Hematopoietic multipotent progenitor cell treated with erythropoietin and hydrocortisone succinate and interleukin-3 and kit ligand, for 15 days (in vitro differentiated cells): ENCODE results near the gene TMEM184A.

ENCODE experiments used
- DNase-seq: peaks from one replicate; pipeline ENCODE4 v3.0.0-alpha.2; 2015; ENCODE audit warnings: low spot score

TMEM184A gene

DNA sequence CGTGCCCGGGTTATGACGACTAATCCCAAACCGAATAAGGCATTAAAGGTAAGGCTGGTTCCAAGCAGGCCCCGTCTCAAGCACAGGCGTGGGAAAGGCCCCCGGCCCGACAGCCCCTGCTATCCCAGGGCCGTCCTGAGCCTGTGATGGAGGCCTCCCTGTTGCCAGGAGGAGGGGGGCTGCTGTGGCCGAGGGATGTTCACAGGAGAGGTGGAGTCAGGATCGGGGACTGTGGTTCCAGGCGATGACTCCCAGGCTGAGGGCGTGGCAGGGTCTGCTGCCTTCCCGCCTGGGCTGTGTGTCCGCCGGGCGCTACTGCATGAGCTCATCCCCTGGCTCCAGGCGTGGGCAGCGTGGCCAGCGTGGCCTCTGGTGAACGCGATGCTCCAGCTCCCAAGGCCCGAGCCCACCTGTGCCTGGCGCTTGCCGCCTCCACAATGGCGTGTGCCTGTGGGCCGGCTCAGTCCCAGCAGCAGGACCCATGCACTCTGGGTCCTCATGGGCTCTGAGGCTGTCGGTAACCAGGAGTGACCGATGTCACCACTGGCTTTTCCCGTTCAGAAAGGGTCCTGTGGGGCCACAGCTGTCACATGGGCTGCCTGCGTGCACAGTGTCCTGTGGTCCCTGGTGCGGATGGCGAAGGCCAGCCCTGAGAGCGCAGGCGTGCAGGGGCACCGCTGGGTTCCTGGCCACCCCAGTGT lies 16.7 kb downstream of the TMEM184A start:
- DNase-seq, result no peak

- DNase-seq, result no peak
Measured at GRCh38 chr7:1538544-1539180, 17.3 kb downstream of the TMEM184A start.

GRCh38 chr7:1537535-1538412 lies 18.2 kb downstream of the TMEM184A start:
- DNase-seq, result peak; percentile 87

DNA sequence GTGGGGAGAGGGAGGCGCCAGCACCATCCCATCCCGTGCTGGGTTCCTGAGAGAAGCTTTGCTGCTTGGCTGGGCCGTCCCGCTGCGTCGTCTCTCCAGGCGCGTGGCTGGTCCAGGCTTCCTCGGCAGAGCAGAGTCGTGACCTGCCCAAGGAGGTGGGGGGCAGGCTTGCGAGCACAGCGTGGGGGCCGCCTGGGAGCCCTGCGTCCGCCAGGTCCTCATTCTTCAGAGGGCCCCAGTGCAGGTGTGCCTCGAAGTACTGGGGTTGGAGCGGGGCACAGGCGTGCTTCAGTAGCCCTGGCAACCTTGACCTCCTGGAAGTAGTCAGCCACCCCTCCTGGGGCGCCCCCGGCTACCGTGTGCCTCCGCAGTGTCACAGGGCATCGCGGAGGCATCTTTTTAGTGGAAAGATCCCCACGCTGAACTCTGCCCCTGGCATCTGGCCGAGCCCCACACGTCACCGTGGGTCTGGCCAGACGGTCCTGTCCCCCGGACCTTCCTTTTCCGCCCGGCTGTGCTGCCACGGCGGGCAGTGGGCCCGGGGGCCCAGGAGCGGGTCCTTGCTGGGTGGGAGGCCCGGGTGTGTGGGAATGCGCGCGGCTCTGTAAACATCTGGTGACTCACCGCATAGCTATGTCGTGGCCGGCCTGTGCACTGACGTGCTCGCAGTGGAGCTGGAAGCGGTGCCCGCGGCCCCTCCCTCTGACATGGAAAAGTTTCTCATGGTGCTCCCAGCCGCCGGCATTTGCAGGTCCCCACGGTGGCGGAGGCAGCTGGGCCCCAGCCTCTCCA lies 19.1 kb downstream of the TMEM184A start:
- DNase-seq, result no peak

GRCh38 chr7:1536455-1536742 lies 19.6 kb downstream of the TMEM184A start:
- no peak for DNase-seq

DNA sequence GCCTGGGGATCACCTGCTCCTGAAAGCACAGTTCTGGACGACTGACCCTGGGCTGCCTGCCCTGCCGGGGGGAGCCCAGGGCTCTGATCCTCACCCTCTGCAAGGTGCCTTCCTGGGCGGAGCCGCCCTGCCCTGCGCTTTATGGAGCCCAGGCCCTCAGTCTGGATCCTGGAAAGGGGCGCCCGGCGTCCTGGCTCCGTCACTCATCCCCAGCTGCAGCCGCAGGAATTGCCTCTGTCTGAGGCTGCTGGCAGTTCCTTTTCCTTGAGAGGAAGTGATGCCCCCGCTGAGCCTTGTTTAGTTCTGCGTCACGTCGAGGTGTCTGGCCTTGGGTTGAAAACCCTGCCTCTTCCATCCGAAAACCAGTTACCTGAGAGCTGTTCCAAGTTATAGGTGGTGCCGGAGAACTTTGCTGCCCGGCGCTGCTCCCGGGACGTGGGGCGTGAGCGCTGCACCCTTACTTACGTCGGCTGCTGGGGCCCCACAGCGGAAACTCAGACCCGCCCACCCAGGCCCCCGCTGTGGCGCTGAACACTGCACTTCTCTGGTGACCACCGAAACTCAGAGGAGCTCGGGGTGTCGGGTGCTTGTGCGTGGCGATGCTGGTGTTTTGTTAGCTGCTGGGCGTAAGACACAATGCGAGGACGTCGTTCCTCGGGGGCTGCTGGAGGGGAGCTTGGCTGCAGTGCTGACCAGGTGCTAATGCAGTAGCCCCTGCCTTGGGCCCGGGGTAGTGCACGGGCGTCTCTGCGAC lies 20.1 kb downstream of the TMEM184A start:
- no peak for DNase-seq

- DNase-seq, result no peak
Measured at GRCh38 chr7:1535100-1535458, 20.9 kb downstream of the TMEM184A start.

DNA sequence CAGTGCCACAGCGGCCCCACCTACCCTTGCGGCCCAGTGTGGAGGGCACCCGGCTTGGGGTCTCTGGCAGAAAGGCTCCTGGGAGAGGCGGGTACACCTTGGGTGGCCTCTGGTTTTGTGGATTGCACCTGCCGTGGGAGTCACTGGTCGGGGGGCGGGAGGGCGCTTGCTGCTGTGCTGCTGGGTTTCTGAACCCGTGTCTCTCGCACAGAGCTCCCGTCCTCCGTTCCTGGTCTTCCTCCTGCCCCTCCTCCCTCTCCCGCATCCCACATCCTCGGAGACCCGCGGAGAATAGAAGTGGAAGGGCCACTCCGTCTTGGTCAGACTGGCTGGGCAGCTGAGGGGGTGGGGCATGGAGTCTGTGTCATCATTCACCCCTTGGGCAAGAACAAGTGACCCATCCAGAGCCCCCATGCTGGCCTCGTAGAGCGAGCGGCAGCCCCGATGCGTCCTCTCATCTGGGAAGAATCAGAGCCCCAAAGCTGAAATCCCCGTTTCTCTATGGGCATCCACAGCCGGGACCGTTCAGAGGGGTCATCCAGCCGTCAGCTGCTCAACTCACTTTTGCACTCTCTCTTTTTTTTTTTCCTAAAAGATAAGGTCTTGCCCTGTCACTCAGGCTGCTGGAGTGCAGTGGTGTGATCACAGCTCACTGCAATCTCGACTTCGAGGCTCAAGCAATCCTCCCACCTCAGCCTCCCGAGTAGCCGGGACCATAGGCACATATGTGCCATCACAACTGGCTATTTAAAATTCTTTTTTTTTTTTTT lies 21.5 kb downstream of the TMEM184A start:
- DNase-seq, result no peak

DNA sequence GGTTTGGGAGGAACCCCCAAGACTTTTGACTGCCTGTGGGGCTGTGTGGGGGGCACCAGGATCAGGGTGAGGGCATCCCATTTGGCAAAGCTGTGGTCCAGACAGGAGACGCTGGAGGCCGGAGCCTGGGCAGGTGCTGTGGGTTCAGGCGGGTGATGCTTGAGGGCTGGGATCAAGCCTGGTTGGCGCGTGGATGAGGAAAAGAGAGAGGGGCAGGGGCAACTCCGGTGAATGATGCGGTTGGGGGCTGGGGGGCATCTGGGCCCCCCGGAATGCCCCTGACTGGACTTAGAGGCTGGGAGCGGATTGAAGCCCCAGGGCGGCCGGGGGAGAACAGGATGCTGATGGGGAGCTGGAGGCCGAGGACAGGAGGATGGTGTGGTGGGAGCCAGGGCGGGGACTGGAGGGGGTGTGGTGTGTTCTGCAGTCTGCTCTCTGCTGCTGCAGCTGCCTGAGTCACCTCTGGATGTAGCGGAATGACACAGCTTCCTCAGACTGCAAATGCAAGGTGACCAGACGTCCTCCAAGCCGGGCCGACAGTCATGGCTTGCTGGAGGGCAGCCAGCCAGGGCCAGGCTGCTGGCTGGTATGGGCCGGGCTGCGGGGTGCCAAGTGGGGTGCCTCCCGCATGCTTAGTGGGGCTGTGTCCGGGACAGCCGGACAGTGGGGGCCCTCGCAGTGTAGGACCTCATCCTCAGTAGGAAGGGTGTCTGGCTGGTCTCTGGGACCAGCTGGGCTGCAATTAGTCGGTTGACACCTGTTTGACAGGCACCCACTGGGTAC lies 22.3 kb downstream of the TMEM184A start:
- peak; percentile 85 for DNase-seq

DNA sequence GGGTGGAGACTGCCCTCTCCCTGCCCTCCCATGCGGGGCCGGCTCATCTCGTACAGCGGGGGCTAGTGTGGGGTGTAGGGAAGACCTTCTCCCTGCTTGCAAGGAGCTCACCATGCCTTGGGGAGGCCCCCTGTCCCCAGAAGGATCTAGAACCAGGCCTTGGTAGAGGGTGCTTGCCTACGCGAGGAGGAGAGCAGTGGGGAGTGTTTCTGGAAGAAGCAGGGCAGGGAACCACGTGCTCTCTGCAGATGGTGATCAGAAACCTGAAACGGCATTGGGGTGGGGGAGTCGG lies 22.8 kb downstream of the TMEM184A start:
- no peak for DNase-seq

DNA sequence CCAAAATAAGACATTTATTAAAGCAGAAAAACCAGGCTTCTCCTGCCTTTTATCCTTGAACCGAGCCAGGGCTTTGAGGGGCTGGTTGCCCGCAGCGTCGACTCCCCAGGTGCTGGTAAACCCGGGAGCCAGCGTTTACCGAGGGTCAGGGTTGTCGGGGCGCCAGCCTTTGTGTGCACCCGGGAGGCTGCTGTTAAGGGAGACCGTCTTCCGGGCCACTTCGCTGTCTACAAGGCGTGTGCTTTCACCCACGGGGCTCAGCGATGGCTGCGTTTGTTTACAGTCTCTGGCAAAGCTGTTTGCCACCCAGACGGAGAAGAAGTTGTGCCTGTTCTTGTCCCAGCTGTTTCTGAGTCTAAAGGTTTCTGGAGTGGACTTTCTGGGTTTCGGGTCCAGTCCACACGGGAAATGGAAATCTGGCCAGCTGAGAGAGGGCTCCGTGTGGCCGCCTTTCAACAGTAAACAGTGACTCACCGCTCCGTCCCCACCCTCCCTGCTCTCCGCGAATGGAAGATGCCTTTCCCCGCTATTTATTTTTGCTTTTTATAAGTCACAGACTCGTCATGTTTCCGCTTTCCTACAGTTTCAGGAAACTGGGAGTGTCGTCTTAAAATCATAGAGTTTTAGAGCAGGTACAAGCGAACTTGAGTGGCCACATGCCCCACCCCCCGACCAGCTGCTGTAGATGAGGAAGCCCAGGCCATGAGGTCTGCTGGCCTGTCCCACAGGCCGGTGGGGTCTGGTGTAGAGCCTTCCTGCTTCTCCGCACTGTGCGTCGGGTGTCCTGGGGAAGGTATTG lies 23.4 kb downstream of the TMEM184A start:
- peak; percentile 76 for DNase-seq

DNA sequence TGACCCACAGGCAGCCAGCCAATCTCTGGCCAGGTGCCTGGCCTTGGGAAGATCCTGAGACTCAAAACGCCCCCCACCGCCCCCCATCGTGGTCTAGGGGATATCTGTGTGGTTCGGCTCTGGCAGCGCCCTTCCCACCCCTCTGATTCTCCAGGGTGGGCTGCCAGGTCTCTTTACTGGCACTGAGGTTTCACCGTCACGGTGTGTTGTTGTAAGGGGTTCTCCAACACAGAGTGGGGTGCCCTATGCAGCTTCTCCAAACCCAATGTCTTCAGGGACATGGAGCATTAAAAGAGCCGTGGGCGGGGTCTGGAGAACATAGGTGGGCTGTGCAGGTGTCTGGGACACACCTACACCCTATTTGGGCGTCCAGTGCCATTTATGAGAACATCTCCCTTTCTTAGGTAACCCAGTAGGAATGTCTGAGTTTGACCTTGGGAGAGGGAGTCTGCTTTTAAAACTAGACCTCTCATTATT lies 24.0 kb downstream of the TMEM184A start:
- peak; percentile 16 for DNase-seq

DNA sequence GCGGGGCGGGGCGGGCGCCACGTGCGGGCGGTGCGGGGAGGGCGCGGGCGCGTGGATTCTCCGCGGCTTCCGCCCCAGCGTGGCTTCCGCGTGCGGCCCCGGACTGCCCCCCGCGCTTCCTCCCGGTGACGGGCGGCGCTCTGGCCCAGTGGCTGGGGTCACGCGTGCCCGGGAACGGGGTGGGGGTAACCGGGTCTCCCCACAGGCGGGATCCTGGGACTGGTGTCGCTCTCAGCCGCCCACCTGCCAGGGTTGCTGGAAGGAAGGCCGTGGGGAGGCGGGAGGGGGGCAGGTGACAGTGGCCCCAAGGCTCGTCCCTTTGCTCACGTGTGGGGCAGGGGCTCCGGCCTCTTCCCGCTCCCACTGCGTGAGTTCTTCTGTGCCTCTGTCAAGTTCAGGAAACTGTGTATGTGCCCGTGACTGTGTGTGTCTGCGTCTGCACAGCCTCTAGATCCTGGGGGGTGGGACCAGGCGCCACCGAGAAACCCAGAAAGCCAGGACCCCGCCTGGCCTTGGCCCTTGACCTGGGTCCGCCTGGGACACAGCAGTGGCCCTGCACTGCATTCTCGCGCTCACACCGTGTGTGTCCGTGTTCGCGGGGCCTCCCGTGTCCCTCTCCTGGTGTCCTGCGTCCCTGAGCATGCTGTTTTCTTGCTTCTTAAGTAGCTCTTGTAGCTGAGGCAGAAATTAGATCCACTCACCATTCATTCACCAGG lies 24.6 kb downstream of the TMEM184A start:
- DNase-seq, result peak; percentile 28

DNA sequence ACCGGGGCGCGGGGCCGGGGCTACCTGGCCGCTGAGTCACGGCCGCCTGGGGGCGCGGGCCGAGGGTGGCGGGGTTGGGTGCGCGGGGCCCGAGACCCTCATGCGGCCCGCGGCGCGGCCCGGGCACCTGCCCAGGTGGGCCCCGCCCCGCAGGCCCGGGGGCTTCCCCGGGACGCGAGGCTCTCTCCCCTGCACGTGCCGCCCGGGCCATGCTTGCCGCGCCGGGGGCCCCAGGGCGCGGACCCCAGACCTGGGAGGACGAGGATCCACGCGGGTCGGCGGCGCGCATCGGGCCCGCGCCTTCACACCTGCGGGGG lies 25.1 kb downstream of the TMEM184A start:
- DNase-seq, result no peak

GRCh38 chr7:1529383-1530116 lies 26.5 kb downstream of the TMEM184A start:
- DNase-seq, result no peak

- no peak for DNase-seq
Measured at GRCh38 chr7:1526271-1526754, 29.7 kb downstream of the TMEM184A start.

GRCh38 chr7:1525409-1525808 lies 30.6 kb downstream of the TMEM184A start:
- DNase-seq, result no peak

GRCh38 chr7:1523844-1524243 lies 32.2 kb downstream of the TMEM184A start:
- DNase-seq, result no peak
